Choroid plexus epithelial cell (primary cell): ENCODE data around the gene CEBPG.

Experiments used
- DNase-seq: peaks from one replicate; pipeline ENCODE4 v3.0.0-alpha.2; 2010; ENCODE audit warnings: low read depth
- H3K4me3 ChIP-seq: 2 replicates; pipeline ENCODE4 v1.5.1; 2011; ENCODE audit warnings: low read depth, mild to moderate bottlenecking, control low read depth, low read length, moderate library complexity
- TF ChIP-seq, protein P1 (sequence below): conservative IDR thresholded peaks from 2 replicates; pipeline ENCODE4 v1.5.1; 2011; ENCODE audit warnings: low read depth, mild to moderate bottlenecking, control low read depth, inconsistent platforms, low read length, moderate library complexity

Gene CEBPG

DNA sequence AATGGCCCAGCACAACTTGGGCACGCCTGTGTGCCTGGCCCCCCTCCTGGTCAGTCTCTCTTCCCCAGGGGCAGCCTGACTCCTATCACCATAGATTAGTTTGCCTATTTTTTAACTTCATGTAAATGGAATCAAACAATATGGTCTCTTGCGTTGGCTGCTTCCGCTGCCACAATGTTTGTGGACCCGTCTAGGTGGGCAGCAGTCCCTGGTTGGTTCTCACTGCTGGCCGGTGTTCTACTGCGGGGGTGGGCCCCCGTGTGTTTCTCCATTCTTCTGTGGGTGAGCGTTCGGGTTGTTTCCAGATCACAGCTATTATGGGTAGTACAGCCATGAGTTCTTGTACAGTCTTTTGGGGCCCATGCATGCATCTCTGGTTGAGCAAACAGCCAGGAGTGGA is 47.3 kb downstream of the CEBPG start:
- DNase-seq, result no peak
- no peak overlapping the region for H3K4me3 ChIP-seq
- TF ChIP-seq, protein P1, sequence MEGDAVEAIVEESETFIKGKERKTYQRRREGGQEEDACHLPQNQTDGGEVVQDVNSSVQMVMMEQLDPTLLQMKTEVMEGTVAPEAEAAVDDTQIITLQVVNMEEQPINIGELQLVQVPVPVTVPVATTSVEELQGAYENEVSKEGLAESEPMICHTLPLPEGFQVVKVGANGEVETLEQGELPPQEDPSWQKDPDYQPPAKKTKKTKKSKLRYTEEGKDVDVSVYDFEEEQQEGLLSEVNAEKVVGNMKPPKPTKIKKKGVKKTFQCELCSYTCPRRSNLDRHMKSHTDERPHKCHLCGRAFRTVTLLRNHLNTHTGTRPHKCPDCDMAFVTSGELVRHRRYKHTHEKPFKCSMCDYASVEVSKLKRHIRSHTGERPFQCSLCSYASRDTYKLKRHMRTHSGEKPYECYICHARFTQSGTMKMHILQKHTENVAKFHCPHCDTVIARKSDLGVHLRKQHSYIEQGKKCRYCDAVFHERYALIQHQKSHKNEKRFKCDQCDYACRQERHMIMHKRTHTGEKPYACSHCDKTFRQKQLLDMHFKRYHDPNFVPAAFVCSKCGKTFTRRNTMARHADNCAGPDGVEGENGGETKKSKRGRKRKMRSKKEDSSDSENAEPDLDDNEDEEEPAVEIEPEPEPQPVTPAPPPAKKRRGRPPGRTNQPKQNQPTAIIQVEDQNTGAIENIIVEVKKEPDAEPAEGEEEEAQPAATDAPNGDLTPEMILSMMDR, result no peak

DNA sequence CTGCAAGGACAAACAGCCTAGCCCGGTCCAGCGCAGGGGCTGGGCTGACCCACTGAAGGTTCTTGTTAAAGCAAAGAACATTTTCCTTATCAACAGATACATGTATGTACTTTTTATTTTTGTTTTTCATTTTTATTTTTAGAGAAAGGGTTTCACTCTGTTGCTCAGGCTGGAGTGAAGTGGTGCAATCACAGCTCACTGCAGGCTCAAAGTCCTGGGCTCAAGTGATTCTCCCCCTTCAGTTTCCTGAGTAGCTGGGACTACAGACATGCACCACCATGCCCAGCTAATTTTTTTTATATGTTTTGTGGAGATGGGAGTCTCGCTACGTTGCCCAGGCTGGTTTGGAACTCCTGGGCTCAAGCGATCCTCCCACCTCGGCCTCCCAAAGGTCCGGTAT is 47.9 kb downstream of the CEBPG start:
- no peak overlapping the region for H3K4me3 ChIP-seq
- DNase-seq, result no peak
- TF ChIP-seq, protein P1, result no peak

DNA sequence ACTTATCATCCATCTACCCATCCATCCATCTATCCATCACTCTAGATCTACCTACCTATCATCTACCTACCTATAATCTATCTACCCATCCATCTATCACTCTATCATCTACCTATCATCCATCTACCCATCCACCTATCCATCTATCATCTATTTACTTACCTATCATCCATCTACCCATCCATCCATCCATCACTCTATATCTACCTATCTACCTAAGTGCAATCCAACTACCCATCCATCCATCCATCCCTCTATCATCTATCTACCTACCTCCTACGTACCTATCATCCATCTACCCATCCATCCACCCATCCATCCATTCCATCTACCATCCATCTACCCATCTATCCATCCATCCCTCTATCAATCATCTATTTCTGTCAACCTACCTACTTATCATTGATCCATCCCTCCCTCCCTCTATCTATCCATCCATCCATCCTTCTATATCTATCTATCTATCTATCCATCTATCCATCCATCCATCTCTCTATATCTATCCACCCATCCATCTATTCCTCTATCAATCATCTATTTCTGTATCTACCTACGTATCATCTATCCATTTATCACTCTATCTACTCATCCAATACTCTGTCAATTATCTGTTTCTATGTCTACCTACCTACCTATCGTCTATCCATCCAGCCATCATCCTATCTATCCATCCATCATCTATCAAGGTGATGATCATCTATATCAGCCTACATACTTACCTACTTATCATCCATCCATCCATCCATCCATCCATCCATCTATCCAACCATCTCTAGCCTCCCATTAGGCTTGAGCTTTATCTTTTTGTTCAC is 49.1 kb downstream of the CEBPG start:
- TF ChIP-seq, protein P1, result no peak
- no peak for DNase-seq

DNA sequence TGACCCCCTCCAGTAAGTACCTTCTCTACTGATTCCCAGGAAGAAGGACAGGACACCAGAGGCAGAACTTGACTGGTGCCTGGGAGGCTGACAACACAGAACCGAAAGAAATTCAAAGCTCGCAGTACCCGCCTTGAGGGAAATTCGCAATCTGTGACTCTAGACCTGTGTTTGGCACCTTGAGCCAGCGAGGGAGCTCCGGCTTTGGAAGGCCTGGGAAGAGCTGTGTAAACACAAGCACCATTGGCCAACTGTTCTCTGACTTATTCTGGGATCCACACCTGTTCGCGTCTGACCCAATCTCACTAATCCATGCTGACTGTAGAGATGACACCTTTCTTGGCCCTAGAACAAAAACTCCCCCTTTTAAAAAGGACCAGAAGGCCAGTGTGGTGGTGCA is 50.7 kb downstream of the CEBPG start:
- TF ChIP-seq, protein P1, result no peak
- no peak overlapping the region for H3K4me3 ChIP-seq
- no peak for DNase-seq

More for the DNA sequence above, 49.1 kb downstream of the CEBPG start:
- H3K4me3 ChIP-seq, result no peak overlapping the region

DNA sequence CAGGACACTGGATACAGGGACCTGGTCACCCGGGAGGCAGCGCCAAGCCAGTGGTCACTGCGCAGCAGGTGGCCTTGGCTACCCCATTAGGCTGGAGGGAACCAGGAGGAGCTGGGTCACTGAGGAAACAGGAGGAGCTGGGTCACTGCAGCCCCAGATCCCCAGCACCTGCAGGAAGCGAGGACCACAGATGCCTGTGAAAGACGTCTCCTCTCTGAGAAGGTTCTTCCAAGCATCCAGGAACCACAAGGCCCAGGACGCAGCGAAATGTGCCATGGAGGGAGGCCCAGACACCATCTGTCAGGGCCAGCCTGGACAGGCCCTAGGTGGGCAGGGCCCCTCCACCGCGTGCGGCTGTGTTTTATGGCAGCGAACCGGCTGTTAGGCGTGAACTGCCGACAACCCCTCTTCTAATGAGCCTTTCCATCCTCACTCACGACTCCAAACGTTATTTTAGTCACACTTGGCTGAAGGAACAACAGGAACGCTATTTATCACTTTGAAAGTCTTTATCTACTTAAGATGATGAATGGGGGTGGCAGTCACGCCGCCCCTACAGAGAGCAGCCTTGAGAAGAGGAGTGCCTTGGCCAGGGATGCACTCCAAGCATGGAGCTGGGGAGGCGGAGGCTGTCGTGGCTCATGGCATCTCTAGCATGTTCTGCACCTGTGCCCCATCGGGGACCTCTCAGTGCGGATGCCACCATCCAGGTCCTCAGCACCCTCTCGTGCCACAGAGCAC is 53.3 kb downstream of the CEBPG start:
- no peak overlapping the region for H3K4me3 ChIP-seq
- DNase-seq, result no peak
- TF ChIP-seq, protein P1, result no peak

DNA sequence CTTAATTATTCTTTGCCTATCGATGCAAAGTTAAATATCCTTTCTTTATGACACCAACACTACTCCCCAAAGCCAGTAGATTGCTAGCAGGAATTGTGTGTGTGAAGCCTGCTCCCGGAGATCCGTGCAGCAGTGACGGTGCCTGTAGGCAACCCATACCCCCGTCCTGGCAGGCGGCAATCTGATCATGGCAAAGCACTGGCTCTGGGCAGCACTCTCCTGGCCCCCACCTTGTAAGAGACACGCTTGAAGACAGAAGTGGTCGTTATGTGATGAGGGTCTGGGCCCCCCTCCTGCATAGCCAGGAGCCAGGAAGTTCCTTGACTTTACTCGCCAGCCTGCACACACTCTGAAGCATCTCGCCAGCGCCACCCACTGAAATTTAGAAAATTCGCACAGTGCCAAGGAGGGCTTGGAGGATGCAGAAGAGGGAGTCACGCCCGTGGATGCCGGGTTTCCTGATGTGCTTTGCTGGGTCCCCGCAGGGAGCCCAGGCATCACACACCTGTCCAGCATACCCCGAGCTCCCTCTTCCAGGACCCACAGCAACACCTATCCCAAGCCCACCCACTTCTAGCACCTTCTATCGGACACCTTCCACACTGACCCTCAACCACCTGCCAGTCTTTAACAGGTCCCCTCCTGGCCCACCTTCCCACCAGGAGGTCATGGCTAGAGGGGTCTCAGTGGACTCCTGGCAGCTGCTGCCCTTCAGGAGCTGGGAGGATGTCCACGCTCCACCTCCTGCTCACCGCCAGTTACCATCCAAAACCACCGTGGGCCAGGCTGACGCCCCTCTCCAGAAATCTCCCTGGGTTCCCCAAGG is 54.5 kb downstream of the CEBPG start:
- TF ChIP-seq, protein P1, result no peak
- no peak overlapping the region for H3K4me3 ChIP-seq
- no peak for DNase-seq
